HG03558 (cell line): Measurements from ENCODE around the gene ZDHHC3.

Source experiments
- ATAC-seq: cut with Tn5 transposase; IDR thresholded peaks from one replicate; pipeline ENCODE4 v1.9.1; 2021; ENCODE audit warnings: moderate number of reproducible peaks; ENCODE audit not compliant: unreplicated experiment; ENCODE audit errors: extremely low read depth

Gene ZDHHC3

GRCh38 chr3:44932986-44933944 lies 42.7 kb downstream of the ZDHHC3 start:
- ATAC-seq = no peak

DNA sequence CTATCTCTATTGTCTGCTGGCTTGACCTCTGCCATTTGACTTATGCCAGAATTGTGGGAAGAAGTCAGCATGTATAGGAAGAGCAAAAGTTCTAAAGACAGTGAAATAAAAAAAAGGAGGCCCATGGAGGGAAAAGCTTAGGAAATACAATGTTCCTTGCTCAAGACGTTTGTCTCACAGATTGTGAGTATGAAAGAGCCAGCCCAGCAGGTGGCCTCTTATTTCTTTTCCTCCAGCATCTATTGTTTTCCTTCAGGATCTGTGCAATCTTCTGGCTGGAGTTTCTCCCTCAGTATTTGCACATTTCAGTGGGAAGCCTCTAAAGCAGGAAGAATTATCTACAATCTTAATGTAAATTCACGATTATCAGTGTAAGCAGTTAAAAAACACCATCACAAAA lies 43.7 kb downstream of the ZDHHC3 start:
- no peak for ATAC-seq

DNA sequence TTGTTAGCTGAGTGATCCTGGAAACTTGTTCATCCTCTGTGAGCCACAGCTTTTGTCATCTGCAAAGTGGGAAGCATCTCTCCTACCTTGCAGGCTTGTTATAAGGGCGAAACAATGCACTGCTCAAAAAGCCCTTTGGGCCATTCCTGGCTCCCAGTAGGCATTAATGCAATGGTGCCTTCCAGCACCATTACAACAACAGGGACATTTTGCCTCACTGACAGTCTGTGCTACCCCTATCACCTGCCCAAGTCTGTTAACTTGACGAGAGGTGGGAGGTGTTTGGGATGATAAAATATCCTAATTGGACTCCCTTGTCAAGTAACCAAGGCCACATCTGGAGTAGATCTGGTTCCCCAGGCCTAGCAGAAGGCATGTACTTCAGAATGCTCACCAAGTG lies 44.2 kb downstream of the ZDHHC3 start:
- ATAC-seq = no peak

- no peak for ATAC-seq
Observed at GRCh38 chr3:44930911-44931310, 45.1 kb downstream of the ZDHHC3 start.

GRCh38 chr3:44929782-44930181 lies 46.2 kb downstream of the ZDHHC3 start:
- ATAC-seq = no peak

DNA sequence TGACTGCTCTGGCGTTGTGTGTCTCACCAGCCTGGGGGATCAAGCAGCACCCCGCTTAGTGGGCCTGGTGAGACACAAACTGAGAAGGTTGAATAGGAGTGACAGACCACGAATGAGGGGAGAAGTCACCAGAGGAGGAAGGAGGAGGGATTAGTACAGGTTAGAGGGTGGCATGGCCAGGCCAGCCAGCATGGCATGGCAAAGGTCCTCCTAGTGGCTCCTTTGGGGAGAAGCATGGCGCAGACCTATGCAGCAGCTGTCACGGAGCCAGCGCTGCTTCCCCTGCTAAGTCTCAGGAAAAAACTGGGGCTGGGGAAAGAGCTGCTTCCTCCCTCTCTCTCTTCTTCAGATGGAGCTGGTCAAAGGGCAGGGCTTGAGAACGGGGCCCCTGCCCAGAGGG lies 48.6 kb downstream of the ZDHHC3 start:
- ATAC-seq = no peak

GRCh38 chr3:44926921-44927320 lies 49.1 kb downstream of the ZDHHC3 start:
- no peak for ATAC-seq

GRCh38 chr3:44926172-44926571 lies 49.8 kb downstream of the ZDHHC3 start:
- no peak for ATAC-seq

GRCh38 chr3:44924457-44925084 lies 51.4 kb downstream of the ZDHHC3 start:
- ATAC-seq = no peak

- no peak for ATAC-seq
Observed at GRCh38 chr3:44923632-44924456, 52.1 kb downstream of the ZDHHC3 start.

DNA sequence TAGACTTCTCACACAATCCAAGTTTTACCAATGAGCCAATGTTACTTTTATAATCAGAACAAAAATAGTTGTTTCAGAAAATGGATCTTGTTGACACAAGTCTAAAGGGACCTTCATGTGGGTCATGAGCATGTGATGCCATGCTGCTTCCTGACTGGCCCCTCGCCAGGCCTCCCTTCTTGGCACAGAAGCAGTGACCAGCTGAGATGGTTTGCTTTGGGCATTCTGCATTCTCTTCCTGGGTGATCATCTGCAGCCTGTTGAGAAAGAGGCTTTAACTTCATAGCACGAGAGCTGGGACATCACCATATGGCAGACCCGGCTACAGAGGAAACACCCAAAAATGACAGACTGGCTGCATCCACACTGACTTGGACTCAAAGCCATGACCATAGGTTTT lies 55.9 kb downstream of the ZDHHC3 start:
- ATAC-seq = no peak

DNA sequence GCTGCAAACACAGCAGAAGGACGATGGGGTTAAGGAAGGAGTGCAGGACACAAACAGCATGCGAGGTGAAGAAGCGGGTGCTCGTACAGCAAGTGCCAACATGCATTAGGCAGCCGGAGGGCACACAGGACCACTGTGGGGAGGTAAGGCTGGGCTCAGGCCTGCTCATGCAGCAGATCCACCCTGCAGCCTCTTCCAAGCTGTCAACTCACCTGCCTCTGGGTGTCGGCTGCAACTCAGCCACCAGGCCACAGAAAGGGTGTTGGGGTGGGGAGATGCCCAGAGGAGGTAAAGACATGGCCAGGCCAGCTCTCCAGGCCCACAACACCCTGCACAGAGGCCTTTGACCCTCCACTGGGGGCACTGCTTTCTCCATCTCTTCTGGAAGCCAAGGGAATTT lies 57.4 kb downstream of the ZDHHC3 start:
- ATAC-seq = no peak

DNA sequence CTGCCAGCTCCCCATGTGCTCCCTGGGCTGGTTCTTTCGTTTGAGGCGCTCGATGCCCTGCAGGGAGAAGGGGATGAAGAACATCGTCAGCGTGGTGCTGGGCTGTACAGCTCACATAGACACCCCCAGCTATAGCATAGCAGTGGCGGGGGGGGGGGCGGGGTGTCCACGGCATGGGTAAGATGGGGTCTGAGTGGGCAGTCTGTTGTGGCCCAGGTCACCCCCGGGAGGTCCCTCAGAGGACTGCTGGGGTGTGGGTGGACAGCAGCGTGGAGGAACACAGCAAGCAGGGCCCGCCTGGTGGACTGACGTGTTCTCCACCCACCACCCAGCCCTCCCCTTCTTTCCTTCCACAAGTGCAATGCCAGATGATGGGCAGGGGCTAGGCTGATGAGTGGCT lies 57.9 kb downstream of the ZDHHC3 start:
- ATAC-seq = no peak

DNA sequence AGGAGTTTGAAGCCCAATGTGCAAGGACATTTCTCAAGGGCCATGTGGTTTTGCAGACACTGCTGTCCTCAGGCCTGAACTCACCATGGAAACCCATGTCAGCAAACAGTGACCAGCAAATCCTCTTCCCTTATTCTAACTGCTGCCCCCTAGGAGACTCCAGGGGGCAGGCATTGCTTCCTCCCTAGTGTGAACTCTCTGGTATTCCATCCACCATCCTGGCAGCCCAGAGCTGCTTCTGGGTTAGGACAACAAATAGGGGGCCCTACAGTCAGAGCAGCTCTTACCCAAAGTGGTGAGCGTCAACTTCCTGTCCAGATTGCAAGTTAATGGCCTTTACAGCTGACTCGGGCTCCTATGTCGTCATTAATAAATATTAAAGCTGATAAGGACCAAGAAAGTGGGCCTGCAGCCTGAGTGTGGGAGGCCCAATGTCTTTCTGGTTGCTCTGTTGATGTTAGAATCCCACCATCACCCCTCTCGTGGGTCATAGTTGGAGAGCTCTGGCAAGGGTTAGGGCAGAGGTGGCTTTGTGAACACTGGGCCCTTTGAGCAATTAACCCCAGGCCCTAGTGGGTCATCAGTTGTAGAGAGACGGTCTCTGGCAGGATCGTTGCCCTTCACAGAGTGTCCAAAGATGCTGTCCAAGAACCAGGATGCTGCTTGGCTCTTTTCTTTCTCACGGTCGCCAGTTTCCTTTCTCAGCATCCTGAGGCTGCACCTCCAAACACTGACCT lies 60.1 kb downstream of the ZDHHC3 start:
- ATAC-seq = no peak

DNA sequence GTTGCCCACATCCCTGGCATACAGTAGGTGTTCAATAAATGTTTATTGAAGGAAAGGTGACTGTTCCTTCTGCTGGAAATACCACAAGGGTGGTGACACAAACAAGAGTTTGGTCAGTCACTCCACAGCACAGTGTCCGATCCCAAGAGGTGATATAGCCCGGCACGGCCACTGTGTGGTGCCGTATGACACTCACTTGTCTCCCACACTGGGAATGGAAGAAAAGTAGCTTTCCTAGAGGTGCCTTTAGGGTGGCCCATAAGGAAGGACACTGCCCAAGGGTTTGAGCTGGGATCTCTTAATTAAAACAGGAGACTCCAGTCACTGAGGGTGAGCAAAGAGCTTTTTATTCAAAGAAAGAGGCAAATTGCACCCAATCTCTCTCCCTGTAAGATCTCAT lies 61.0 kb downstream of the ZDHHC3 start:
- no peak for ATAC-seq

- no peak for ATAC-seq
Observed at GRCh38 chr3:44913868-44914468, 62.0 kb downstream of the ZDHHC3 start.

- ATAC-seq = no peak
Observed at GRCh38 chr3:44910693-44911092, 65.3 kb downstream of the ZDHHC3 start.

- ATAC-seq = no peak
Observed at GRCh38 chr3:44909063-44909462, 66.9 kb downstream of the ZDHHC3 start.

GRCh38 chr3:44907612-44908011 lies 68.4 kb downstream of the ZDHHC3 start:
- ATAC-seq = no peak

DNA sequence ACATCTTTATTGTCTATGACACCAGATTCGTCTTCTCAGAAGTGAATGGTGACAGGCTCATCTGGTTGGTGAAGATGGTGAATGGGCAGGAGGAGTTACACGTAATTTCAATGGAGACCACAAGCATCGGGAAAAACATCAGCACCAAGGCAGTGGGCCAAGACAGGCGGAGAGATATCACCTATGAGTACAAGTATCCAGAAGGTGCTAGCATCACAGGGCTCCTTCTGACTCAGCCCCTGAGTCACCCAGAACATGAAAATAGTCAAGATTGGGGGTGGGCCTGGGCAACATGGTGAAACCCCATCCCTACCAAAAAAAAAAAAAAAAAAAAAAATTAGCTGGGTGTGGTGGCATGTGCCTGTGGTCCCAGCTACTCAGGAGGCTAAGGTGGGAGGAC lies 69.0 kb downstream of the ZDHHC3 start:
- ATAC-seq = no peak
